ENCODE measurements around the gene EEFSEC. TPM values are rescaled to one million over a fixed set of nuclear protein-coding genes. Genes with fewer than 3 reads are reported as not detected.

EEFSEC gene
- polyA plus RNA-seq, 1 donor (not counting 4 experiments of a cell fraction or from before 2014, with no cell fraction given): 8.7 TPM

GRCh38 chr3:128443771-128444170, 290.5 kb downstream of the EEFSEC start:
- Histone ChIP-seq H3K9ac (ENCODE audit: control insufficient read depth, extremely low read depth, insufficient read depth, low read length) (no peak overlapping the region), H3K4me3 (ENCODE audit: control insufficient read depth in 2 of 3, extremely low read depth in 1 of 3, insufficient read depth in 2 of 3, low read depth in 1 of 3, low read length in 3 of 3) (no peak overlapping the region), H3K4me1 (ENCODE audit: control insufficient read depth, extremely low read depth, insufficient read depth, low read length) (no peaks in the 10 kb centered on the region), H4K20me1 (ENCODE audit: control insufficient read depth, extremely low read depth, insufficient read depth, low read length) (no peaks in the 10 kb centered on the region), H3K9me1 (ENCODE audit: control insufficient read depth, extremely low read depth, insufficient read depth, low read length) (no peaks in the 10 kb centered on the region), H3K79me2 (ENCODE audit: control insufficient read depth, insufficient read depth, low read length) (no peaks in the 10 kb centered on the region), H3K4me2 (ENCODE audit: control insufficient read depth, extremely low read depth, insufficient read depth, low read depth, low read length) (no peak overlapping the region), H3K36me3 (ENCODE audit: control insufficient read depth in 2 of 2, extremely low read depth in 1 of 2, insufficient read depth in 2 of 2, low read length in 2 of 2) (no peaks in the 10 kb centered on the region), H3K27ac (ENCODE audit: control insufficient read depth, insufficient read depth, low read length) (no peak overlapping the region), H3K9me3 (ENCODE audit: control insufficient read depth, low read depth, low read length) (no peaks in the 10 kb centered on the region), H2AFZ (ENCODE audit: control insufficient read depth, low read length) (no peak overlapping the region), H3K27me3 (ENCODE audit: control insufficient read depth, extremely low read depth, insufficient read depth, low read length) (peaks cover 15% of the 10 kb centered on the region)
- FAIRE-seq (no peak), DNase-seq (ENCODE audit: low read depth, low spot score) (no peak)
- dilution Hi-C loops (cut with MboI; ENCODE audit: extremely low pct_ligation_motif_present, low sequenced_read_pairs): no loop called here
- TF ChIP-seq CTCF (optimal IDR thresholded peaks at IDR 0.05 in 1 of 3, IDR thresholded peaks at IDR 0.05 in 1 of 3, conservative IDR thresholded peaks at IDR 0.05 in 1 of 3; ENCODE audit: extremely low read depth in 1 of 3, insufficient read depth in 2 of 3, low read length in 3 of 3) (no peak), EZH2 (IDR thresholded peaks at IDR 0.05; ENCODE audit: low read length) (no peak)

- Histone ChIP-seq H3K9me3 (ENCODE audit: control insufficient read depth, low read depth, low read length) (no peaks in the 10 kb centered on the region), H3K4me3 (ENCODE audit: control insufficient read depth in 2 of 3, extremely low read depth in 1 of 3, insufficient read depth in 2 of 3, low read depth in 1 of 3, low read length in 3 of 3) (no peak overlapping the region), H3K9me1 (ENCODE audit: control insufficient read depth, extremely low read depth, insufficient read depth, low read length) (no peaks in the 10 kb centered on the region), H3K27me3 (ENCODE audit: control insufficient read depth, extremely low read depth, insufficient read depth, low read length) (peaks cover 15% of the 10 kb centered on the region), H3K27ac (ENCODE audit: control insufficient read depth, insufficient read depth, low read length) (no peak overlapping the region), H2AFZ (ENCODE audit: control insufficient read depth, low read length) (no peak overlapping the region), H3K9ac (ENCODE audit: control insufficient read depth, extremely low read depth, insufficient read depth, low read length) (no peak overlapping the region), H3K79me2 (ENCODE audit: control insufficient read depth, insufficient read depth, low read length) (no peaks in the 10 kb centered on the region), H3K4me2 (ENCODE audit: control insufficient read depth, extremely low read depth, insufficient read depth, low read depth, low read length) (no peak overlapping the region), H4K20me1 (ENCODE audit: control insufficient read depth, extremely low read depth, insufficient read depth, low read length) (no peaks in the 10 kb centered on the region), H3K4me1 (ENCODE audit: control insufficient read depth, extremely low read depth, insufficient read depth, low read length) (no peaks in the 10 kb centered on the region), H3K36me3 (ENCODE audit: control insufficient read depth in 2 of 2, extremely low read depth in 1 of 2, insufficient read depth in 2 of 2, low read length in 2 of 2) (no peaks in the 10 kb centered on the region)
- dilution Hi-C loops (cut with MboI; ENCODE audit: extremely low pct_ligation_motif_present, low sequenced_read_pairs): no loop called here
- no peak for FAIRE-seq
- no peak for DNase-seq (ENCODE audit: low read depth, low spot score)
- TF ChIP-seq EZH2 (IDR thresholded peaks at IDR 0.05; ENCODE audit: low read length) (no peak), CTCF (optimal IDR thresholded peaks at IDR 0.05 in 1 of 3, IDR thresholded peaks at IDR 0.05 in 1 of 3, conservative IDR thresholded peaks at IDR 0.05 in 1 of 3; ENCODE audit: extremely low read depth in 1 of 3, insufficient read depth in 2 of 3, low read length in 3 of 3) (no peak)
Measured at GRCh38 chr3:128445357-128445756, 292.1 kb downstream of the EEFSEC start.
